Measurements from ENCODE around the gene GRIN2C.

GRCh38 chr17:74840989-74841666 is 18.6 kb downstream of the GRIN2C start:
- TF ChIP-seq CTCF (IDR thresholded peaks at IDR 0.05), result no peak
- TF ChIP-seq ZFX (IDR thresholded peaks at IDR 0.05; ENCODE audit: borderline replicate concordance), result no peak

Data from 22Rv1 (cell line).